ENCODE measurements around the gene STAMBP.

- TF ChIP-seq, protein P1, sequence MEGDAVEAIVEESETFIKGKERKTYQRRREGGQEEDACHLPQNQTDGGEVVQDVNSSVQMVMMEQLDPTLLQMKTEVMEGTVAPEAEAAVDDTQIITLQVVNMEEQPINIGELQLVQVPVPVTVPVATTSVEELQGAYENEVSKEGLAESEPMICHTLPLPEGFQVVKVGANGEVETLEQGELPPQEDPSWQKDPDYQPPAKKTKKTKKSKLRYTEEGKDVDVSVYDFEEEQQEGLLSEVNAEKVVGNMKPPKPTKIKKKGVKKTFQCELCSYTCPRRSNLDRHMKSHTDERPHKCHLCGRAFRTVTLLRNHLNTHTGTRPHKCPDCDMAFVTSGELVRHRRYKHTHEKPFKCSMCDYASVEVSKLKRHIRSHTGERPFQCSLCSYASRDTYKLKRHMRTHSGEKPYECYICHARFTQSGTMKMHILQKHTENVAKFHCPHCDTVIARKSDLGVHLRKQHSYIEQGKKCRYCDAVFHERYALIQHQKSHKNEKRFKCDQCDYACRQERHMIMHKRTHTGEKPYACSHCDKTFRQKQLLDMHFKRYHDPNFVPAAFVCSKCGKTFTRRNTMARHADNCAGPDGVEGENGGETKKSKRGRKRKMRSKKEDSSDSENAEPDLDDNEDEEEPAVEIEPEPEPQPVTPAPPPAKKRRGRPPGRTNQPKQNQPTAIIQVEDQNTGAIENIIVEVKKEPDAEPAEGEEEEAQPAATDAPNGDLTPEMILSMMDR (IDR thresholded peaks at IDR 0.05; ENCODE audit: poor library complexity, severe bottlenecking), result no peak
- no peak for TF ChIP-seq POLR2AphosphoS5 (IDR thresholded peaks at IDR 0.05)
- no peak for TF ChIP-seq EZH2 (IDR thresholded peaks at IDR 0.05; ENCODE audit: borderline replicate concordance, insufficient read depth, low read length, poor library complexity, severe bottlenecking)
- no peak for TF ChIP-seq SMC3 (conservative IDR thresholded peaks at IDR 0.05; ENCODE audit: poor library complexity)
- TF ChIP-seq TAF1 (IDR thresholded peaks at IDR 0.05; ENCODE audit: low read depth), result no peak
- TF ChIP-seq EP300 (conservative IDR thresholded peaks at IDR 0.05; ENCODE audit: poor library complexity, severe bottlenecking), result no peak
- TF ChIP-seq REST (IDR thresholded peaks at IDR 0.05; ENCODE audit: borderline replicate concordance), result no peak
- no peak for TF ChIP-seq MXI1 (conservative IDR thresholded peaks at IDR 0.05; ENCODE audit: poor library complexity, severe bottlenecking)
Measured at GRCh38 chr2:73899801-73900336, 71.1 kb downstream of the STAMBP start.
